ENCODE results near the gene C18orf32. TPM values are rescaled to one million over a fixed set of nuclear protein-coding genes. Genes with fewer than 3 reads are reported as not detected.

The C18orf32 gene
- total RNA-seq, 4 donors from 2014 or later = 42.7 to 85.6 (median 65.0) TPM

DNA sequence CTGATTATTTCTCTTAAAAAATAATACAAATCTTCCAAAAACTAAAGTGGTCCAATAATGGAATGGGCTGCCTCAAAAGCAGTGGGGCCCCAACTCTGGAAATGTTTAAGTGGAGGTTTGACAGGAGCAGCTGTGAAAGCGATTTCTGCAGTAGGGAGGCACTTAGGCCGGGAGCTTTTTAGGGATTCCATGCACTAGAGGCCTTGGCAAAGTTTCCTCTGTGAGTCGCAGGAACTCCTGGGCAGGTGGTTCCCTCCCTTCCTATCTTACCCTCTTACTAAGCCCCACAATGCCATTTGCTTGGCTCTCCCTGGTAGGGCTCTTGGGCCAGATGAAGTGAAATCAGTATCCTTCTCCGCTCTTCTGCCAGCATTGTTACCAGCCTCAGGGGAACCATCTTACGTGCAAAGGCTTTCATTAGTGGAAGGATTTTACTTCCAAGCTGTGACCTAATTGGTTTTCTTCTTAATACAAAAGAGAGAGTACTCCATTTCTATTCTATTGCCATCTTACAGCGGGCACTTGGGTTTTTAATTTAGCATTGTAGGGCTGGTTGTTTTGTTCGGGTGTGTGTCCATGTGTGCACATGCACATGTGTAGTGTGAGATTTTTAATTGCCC is 34.3 kb upstream of the C18orf32 start:
- intact Hi-C loops (cut with DNase I) = no loop called here
- H3K36me3 ChIP-seq = no peaks in the 10 kb centered on the region
- no peak for DNase-seq
- WGBS, 2 donors = 80% methylated on average over 7 of the region's 7 CpGs
- no peaks in the 10 kb centered on the region for H3K27me3 ChIP-seq
- no peak overlapping the region for H3K4me3 ChIP-seq (replicated peaks in 1 of 3)
- H3K27ac ChIP-seq = no peak overlapping the region
- no peaks in the 10 kb centered on the region for H3K9me3 ChIP-seq
- H3K4me1 ChIP-seq = no peaks in the 10 kb centered on the region
- TF ChIP-seq, protein P1, sequence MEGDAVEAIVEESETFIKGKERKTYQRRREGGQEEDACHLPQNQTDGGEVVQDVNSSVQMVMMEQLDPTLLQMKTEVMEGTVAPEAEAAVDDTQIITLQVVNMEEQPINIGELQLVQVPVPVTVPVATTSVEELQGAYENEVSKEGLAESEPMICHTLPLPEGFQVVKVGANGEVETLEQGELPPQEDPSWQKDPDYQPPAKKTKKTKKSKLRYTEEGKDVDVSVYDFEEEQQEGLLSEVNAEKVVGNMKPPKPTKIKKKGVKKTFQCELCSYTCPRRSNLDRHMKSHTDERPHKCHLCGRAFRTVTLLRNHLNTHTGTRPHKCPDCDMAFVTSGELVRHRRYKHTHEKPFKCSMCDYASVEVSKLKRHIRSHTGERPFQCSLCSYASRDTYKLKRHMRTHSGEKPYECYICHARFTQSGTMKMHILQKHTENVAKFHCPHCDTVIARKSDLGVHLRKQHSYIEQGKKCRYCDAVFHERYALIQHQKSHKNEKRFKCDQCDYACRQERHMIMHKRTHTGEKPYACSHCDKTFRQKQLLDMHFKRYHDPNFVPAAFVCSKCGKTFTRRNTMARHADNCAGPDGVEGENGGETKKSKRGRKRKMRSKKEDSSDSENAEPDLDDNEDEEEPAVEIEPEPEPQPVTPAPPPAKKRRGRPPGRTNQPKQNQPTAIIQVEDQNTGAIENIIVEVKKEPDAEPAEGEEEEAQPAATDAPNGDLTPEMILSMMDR (IDR thresholded peaks at IDR 0.05) = no peak
- TF ChIP-seq POLR2A (IDR thresholded peaks at IDR 0.05) = no peak

DNA sequence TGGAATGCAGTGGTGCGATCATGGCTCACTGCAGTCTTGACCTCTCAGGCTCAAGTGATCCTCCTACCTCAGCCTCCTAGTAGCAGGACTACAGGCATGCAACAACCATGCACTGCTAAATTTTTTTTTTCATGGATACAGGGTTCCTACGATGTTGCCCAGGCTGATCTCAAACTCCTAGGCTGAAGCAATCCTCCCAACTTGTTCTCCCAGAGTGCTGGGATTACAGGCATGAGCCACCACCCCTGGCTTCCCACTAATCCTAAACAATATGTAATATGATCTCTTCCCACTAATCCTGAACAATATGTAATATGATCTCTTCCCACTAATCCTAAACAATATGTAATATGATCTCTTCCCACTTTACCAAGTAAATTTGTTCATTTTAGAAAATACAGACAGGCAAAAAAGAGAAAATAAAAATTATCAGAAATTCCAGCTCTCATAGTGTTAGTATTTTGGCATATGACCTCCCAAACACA is 33.7 kb upstream of the C18orf32 start:
- Histone ChIP-seq H3K36me3 (no peaks in the 10 kb centered on the region), H3K4me3 (replicated peaks in 1 of 3) (no peak overlapping the region), H3K4me1 (no peaks in the 10 kb centered on the region), H3K27ac (no peak overlapping the region), H3K9me3 (no peaks in the 10 kb centered on the region), H3K27me3 (no peaks in the 10 kb centered on the region)
- TF ChIP-seq, protein P1 (IDR thresholded peaks at IDR 0.05) = no peak
- TF ChIP-seq POLR2A (IDR thresholded peaks at IDR 0.05) = no peak
- no peak for DNase-seq
- WGBS, 2 donors = 81 to 90% methylated on average over 2 of the region's 2 CpGs
- intact Hi-C loops (cut with DNase I) = no loop called here

DNA sequence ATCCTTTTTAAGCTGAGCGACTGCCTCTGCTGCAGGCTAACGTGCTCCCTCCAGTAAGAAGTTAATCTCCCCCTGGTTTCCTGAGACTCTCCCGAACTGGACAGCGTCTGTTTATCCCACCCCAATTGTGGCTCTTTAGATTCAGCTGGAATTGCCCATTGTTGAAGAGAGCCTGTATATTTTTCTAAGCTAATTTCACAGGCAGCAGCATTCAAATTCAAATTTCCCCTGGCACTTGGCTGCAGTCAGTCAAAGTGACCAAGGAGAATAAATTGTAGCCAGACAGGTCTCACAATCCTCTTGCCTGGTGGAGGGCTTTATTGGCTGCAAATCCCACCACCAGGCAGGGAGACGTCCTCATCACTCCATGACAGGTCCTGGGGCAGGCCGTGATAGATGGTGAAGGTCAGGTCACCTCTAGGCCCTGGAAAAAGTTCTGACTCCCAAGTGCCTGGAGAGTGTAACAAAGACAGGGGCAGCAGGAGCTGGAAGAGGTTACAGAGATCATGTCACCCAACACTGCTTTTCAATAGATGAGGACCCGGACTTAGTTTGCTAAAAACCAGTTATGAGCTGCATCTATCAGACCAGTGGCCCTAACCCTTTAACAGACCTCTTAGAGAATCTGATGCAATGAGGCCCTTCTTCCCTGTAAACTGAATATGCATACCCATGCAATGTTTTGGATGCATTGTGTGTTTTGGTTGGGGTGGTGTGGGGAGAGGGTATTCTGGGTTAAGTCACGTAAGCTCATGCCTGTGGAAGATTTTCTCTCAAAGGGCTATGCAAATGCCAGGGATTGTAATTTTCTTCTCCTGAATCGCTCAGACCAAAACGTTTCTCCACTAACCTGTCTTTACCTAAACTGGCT is 32.3 kb upstream of the C18orf32 start:
- TF ChIP-seq, protein P1 (IDR thresholded peaks at IDR 0.05) = no peak
- no peak for TF ChIP-seq POLR2A (IDR thresholded peaks at IDR 0.05)
- Histone ChIP-seq H3K4me3 (replicated peaks in 1 of 3) (no peak overlapping the region), H3K4me1 (no peaks in the 10 kb centered on the region), H3K9me3 (no peaks in the 10 kb centered on the region), H3K36me3 (no peaks in the 10 kb centered on the region), H3K27ac (no peak overlapping the region), H3K27me3 (no peaks in the 10 kb centered on the region)
- WGBS, 2 donors = 83 to 87% methylated on average over 9 to 10 of the region's 10 CpGs
- intact Hi-C loops (cut with DNase I) = loop anchor here (10.0 kb wide), 1 partner anchor 265 kb away; no protein-coding TSS in a partner anchor
- DNase-seq = no peak

DNA sequence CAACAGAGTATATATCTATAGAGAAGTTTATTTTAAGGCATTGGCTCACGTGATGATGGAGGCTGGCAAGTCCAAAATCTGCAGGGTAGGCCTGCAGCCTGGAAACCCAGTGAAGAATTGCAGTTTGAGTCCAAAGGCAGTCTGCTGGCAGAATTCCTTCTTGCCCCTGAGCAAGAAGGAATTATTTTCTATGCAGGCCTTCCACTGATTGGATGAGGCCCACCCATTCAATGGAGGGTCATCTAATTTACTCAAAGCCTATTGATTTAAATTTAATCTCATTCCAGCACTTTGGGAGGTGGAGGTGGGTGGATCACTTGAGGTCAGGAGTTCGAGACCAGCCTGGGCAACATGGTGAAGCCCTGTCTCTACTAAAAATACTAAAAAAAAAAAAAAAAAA is 30.4 kb upstream of the C18orf32 start:
- intact Hi-C loops (cut with DNase I) = loop anchor here (10.0 kb wide), 1 partner anchor 267 kb away; no protein-coding TSS in a partner anchor

More for the DNA sequence above, 30.4 kb upstream of the C18orf32 start:
- no peak overlapping the region for H3K4me3 ChIP-seq (replicated peaks in 1 of 3)
- no peaks in the 10 kb centered on the region for H3K27me3 ChIP-seq
- DNase-seq = no peak
- no peaks in the 10 kb centered on the region for H3K9me3 ChIP-seq
- H3K36me3 ChIP-seq = no peaks in the 10 kb centered on the region
- TF ChIP-seq, protein P1 (IDR thresholded peaks at IDR 0.05) = no peak
- TF ChIP-seq POLR2A (IDR thresholded peaks at IDR 0.05) = no peak
- H3K27ac ChIP-seq = no peak overlapping the region
- 93 to 96% methylated on average over 2 of the region's 2 CpGs for WGBS, 2 donors
- H3K4me1 ChIP-seq = no peaks in the 10 kb centered on the region

All from thyroid gland (tissue), 4 donors.